Mucosa of rectum (tissue), 2 donors: ENCODE results near the gene GAB3.
"Not testable (repeated sequence)": the region's sequence is repeated elsewhere in the genome, so short reads cannot be mapped to it uniquely, and the experiment has no call there.

Experiments
- H3K27ac ChIP-seq, 2 donors: one replicate each; pipeline ENCODE4 v1.7.0; 2013; ENCODE audit warnings: inconsistent platforms in 2 of 2, low read depth in 2 of 2, low read length in 2 of 2
- H3K27me3 ChIP-seq, 2 donors: one replicate each; pipeline ENCODE4 v1.7.0; 2013; ENCODE audit warnings: low read length in 2 of 2; ENCODE audit not compliant: control insufficient read depth in 2 of 2, insufficient read depth in 2 of 2
- H3K36me3 ChIP-seq, 2 donors: one replicate each; pipeline ENCODE4 v1.7.0; 2013; ENCODE audit warnings: low read length in 2 of 2; ENCODE audit not compliant: control insufficient read depth in 2 of 2, insufficient read depth in 2 of 2
- H3K4me1 ChIP-seq, 2 donors: one replicate each; pipeline ENCODE4 v1.7.0; 2013; ENCODE audit warnings: low read length in 2 of 2, mild to moderate bottlenecking in 1 of 2; ENCODE audit not compliant: control insufficient read depth in 2 of 2, insufficient read depth in 2 of 2
- H3K4me3 ChIP-seq, 2 donors: one replicate each; pipeline ENCODE4 v1.7.0; 2013; ENCODE audit warnings: low read length in 2 of 2
- H3K9ac ChIP-seq, 2 donors: one replicate each; pipeline ENCODE4 v1.7.0; 2013; ENCODE audit warnings: low read length in 2 of 2, low read depth in 1 of 2, mild to moderate bottlenecking in 1 of 2
- H3K9me3 ChIP-seq, 2 donors: one replicate each; pipeline ENCODE4 v1.7.0; 2013; ENCODE audit warnings: low read length in 2 of 2; ENCODE audit not compliant: control insufficient read depth in 2 of 2
- donor health status: healthy.
- donor health status: Normal muscosa, but diverticular disease.

Gene GAB3

GRCh38 chrX:154710309-154710708 is 40.6 kb downstream of the GAB3 start:
- Histone ChIP-seq H3K9ac (no peak overlapping the region), H3K27ac (no peak overlapping the region), H3K36me3 (no peaks in the 10 kb centered on the region), H3K4me3 (no peak overlapping the region), H3K4me1 (peaks cover 0 to 3% of the 10 kb centered on the region in 2 donors), H3K27me3 (no peaks in the 10 kb centered on the region), H3K9me3 (no peaks in the 10 kb centered on the region)

DNA sequence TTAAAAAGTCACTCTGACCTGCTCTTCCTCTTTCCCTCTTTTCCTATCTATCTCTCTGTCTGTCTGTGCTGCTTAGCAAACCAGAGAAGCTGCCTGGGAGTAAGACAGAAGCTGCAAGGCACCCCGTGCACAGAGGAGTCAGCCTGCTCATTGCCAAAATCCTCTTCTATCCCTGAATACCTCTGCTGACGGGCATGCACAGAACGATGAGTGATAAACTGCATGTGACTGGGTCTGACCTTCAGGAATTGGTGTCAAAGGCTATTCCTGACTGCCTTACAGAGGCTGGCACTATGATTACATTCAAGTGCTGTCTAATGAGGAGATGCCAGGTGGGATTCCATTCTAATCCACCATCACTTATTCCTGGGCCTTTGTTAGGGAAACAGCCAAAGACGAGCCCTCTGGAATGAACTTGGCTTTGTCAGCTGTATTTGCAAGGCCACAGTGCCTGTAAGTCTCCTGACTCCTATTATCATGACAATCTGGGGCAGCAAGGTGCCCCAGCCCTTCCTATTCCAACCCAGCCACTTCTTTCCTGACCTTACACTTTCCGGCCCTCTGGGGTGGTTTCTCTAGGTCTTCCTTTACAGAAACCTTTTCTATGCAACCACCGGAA is 52.1 kb downstream of the GAB3 start:
- H3K4me3 ChIP-seq, result no peak overlapping the region
- H3K9ac ChIP-seq, result no peak overlapping the region
- no peaks in the 10 kb centered on the region for H3K36me3 ChIP-seq
- H3K27me3 ChIP-seq, result no peaks in the 10 kb centered on the region
- H3K4me1 ChIP-seq, result no peaks in the 10 kb centered on the region
- H3K9me3 ChIP-seq, result no peaks in the 10 kb centered on the region
- no peak overlapping the region for H3K27ac ChIP-seq

- Histone ChIP-seq H3K27ac (no peak overlapping the region), H3K9ac (no peak overlapping the region), H3K4me1 (no peaks in the 10 kb centered on the region)
Measured at GRCh38 chrX:154696676-154697045, 54.2 kb downstream of the GAB3 start.

DNA sequence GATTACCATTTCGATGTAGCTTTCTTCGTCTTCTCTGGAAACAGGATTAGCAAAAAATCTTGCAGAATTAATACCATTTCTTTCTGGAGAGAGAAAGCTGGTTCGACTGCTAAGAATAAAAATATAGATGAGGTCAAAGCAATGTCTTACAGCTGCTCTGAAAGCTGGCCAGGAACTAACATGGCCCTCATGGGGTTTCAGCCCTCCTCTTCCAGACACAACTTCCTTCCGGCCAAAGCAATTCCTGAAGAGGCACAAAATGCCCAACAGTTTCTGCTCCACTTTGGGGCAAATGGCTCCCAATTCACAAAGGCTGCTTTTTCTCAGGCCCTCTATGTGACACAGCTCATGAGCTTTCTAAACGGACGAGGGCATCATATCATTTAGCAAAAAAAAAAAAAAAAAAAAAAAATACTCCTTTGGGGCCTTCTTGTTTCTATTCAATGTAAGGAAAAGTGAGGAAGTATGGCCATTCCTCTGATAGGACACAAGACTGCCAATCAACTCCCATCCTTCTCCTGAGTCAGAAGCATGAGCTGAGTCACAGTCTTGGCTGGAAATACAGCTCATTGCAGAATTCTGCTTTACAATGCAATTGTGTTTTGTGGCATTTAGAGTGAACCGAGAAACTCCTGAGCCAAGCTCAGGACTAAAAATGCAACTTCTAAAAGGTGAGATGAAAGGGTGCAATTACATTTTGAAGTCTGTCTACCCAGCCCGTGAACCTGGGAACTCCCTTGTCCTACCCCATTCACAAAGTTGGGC is 54.8 kb downstream of the GAB3 start:
- Histone ChIP-seq H3K9me3 (no peaks in the 10 kb centered on the region), H3K9ac (no peak overlapping the region), H3K4me1 (no peaks in the 10 kb centered on the region), H3K36me3 (no peaks in the 10 kb centered on the region), H3K4me3 (no peak overlapping the region), H3K27me3 (no peaks in the 10 kb centered on the region), H3K27ac (no peak overlapping the region)

More at GRCh38 chrX:154696676-154697045, 54.2 kb downstream of the GAB3 start:
- Histone ChIP-seq H3K4me3 (no peak overlapping the region), H3K9me3 (no peaks in the 10 kb centered on the region), H3K27me3 (no peaks in the 10 kb centered on the region), H3K36me3 (no peaks in the 10 kb centered on the region)

DNA sequence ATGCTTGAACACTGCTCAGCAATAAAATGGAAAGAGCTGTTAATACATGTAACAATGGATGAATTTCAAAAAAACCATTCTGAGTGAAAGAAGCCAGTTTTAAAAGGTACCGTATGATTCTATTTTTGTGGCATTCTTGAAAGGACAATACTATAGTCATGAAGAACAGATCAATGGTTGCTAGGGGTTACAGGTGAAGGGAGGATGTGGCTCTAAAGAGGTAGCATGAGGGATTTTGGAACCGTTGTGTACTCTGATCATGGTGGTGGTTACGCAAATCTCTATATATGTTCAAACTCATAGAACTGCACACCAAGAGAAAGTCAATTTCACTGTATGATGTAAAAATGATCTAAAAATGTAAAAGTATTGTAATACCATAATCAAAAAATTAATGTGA is 57.5 kb downstream of the GAB3 start:
- Histone ChIP-seq H3K27ac (no peak overlapping the region), H3K36me3 (no peaks in the 10 kb centered on the region), H3K27me3 (no peaks in the 10 kb centered on the region), H3K9me3 (no peaks in the 10 kb centered on the region), H3K9ac (no peak overlapping the region), H3K4me3 (no peak overlapping the region), H3K4me1 (no peaks in the 10 kb centered on the region)

- not testable (repeated sequence) for H3K4me1 ChIP-seq, H3K9me3 ChIP-seq, H3K27me3 ChIP-seq, H3K4me3 ChIP-seq, H3K36me3 ChIP-seq, H3K27ac ChIP-seq, H3K9ac ChIP-seq
Measured at GRCh38 chrX:154690438-154690837, 60.4 kb downstream of the GAB3 start.

DNA sequence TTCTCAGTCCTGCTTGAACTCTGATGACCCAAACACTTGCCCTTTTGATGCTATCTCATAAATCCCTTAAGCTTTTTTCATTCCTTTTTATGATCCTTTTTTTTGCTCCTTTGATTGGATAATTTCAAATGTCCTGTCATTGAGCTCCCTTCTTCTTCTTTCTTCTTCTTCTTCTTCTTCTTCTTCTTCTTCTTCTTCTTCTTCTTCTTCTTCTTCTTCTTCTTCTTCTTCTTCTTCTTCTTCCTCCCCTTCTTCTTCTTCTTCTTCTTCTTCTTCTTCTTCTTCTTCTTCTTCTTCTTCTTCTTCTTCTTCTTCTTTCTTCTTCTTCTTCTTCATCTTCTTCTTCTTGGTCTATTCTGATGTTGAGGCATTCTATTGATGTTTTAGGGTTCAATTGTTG is 78.8 kb downstream of the GAB3 start:
- not testable (repeated sequence) for H3K27ac ChIP-seq, H3K4me3 ChIP-seq, H3K36me3 ChIP-seq, H3K9me3 ChIP-seq, H3K4me1 ChIP-seq, H3K27me3 ChIP-seq, H3K9ac ChIP-seq

GRCh38 chrX:154670848-154671247 is 80.0 kb downstream of the GAB3 start:
- H3K9ac ChIP-seq, H3K4me3 ChIP-seq, H3K27me3 ChIP-seq, H3K4me1 ChIP-seq, H3K36me3 ChIP-seq, H3K9me3 ChIP-seq, H3K27ac ChIP-seq: not testable (repeated sequence)

DNA sequence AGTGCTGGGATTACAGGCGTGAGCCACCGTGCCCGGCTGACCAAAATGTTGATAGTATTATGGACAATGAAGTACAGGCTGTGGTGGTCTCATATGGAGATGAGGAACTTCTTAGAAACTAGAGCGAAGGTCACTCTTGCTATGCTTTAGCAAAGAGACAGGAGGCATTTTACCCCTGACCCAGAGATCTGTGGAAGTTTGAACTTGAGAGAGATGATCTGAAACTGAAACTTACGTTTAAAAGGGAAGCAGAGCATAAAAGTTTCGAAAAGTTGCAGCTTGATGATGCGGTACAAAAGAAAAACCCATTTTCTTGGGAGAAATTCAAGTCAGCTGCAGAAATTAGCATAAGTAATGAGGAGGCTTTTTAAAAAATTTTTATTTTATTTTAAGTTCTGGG is 89.0 kb downstream of the GAB3 start:
- H3K4me1 ChIP-seq, result no peaks in the 10 kb centered on the region
- H3K4me3 ChIP-seq, result no peak overlapping the region
- no peak overlapping the region for H3K27ac ChIP-seq
- H3K9ac ChIP-seq, result no peak overlapping the region
- H3K27me3 ChIP-seq, result no peaks in the 10 kb centered on the region
- H3K9me3 ChIP-seq, result no peaks in the 10 kb centered on the region
- no peaks in the 10 kb centered on the region for H3K36me3 ChIP-seq

DNA sequence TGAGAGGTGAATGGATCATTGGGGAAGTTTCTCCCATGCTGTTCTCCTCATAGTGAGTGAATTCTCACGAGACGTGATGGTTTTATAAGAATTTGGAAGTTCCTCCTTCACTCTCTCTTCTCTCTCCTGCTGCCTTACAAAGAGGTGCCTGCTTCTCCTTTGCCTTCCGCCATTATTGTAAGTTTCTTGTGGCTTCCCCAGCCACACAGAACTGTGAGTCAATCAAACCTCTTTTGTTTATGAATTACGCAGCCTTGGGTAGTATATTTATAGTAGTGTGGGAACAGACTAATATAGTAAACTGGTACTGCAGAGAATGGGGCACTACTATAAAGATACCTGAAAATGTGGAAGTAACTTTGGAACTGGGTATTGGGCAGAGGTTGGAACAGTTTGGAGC is 89.7 kb downstream of the GAB3 start:
- Histone ChIP-seq H3K27me3 (no peaks in the 10 kb centered on the region), H3K9ac (no peak overlapping the region), H3K9me3 (no peaks in the 10 kb centered on the region), H3K4me3 (no peak overlapping the region), H3K27ac (no peak overlapping the region), H3K4me1 (no peaks in the 10 kb centered on the region), H3K36me3 (no peaks in the 10 kb centered on the region)
